Fibroblast of the aortic adventitia (primary cell): ENCODE results near the gene RNF150. TPM values are rescaled to one million over a fixed set of nuclear protein-coding genes. Genes with fewer than 3 reads are reported as not detected.

Experiments
- DNase-seq: peaks from one replicate; pipeline ENCODE4 v3.0.0-alpha.2; 2010; ENCODE audit warnings: low read depth
- H3K4me3 ChIP-seq: 2 replicates; pipeline ENCODE4 v1.5.1; 2011; ENCODE audit warnings: low read depth, mild to moderate bottlenecking, control low read depth, low read length, moderate library complexity
- total RNA-seq: library from RNA; depleted of rRNA; stranded (reverse); fragments of >200 nt; gene quantifications from 2 replicates; pipeline ENCODE4 v1.2.3, GENCODE V29; 2012; ENCODE audit warnings: low replicate concordance
- TF ChIP-seq, protein P1 (sequence below): IDR thresholded peaks from 2 replicates; pipeline ENCODE4 v1.5.1; 2011; ENCODE audit warnings: mild to moderate bottlenecking, low read length, control low read depth, inconsistent platforms; ENCODE audit not compliant: insufficient read depth

The RNF150 gene
- total RNA-seq, 1 donor, result 0.99 TPM

DNA sequence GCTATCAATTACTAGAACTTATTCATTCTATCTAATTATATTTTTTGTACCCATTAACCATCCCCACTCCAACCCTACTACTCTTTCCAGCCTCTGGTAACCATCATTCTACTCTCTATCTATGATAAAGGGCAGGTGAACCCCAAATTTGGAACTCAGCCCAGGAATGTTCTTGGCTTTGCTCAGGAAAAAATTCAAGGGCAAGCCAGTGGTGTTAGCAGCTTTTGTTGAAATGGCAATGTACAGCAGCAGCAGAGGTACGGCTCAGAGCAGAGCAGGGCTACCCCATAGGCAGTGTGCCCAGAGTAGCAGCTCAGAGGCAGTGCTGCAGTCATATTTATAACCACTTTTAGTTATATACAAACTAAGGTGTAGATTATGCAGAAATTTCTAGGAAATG is 138.2 kb downstream of the RNF150 start:
- DNase-seq, result no peak
- no peak overlapping the region for H3K4me3 ChIP-seq
- TF ChIP-seq, protein P1, sequence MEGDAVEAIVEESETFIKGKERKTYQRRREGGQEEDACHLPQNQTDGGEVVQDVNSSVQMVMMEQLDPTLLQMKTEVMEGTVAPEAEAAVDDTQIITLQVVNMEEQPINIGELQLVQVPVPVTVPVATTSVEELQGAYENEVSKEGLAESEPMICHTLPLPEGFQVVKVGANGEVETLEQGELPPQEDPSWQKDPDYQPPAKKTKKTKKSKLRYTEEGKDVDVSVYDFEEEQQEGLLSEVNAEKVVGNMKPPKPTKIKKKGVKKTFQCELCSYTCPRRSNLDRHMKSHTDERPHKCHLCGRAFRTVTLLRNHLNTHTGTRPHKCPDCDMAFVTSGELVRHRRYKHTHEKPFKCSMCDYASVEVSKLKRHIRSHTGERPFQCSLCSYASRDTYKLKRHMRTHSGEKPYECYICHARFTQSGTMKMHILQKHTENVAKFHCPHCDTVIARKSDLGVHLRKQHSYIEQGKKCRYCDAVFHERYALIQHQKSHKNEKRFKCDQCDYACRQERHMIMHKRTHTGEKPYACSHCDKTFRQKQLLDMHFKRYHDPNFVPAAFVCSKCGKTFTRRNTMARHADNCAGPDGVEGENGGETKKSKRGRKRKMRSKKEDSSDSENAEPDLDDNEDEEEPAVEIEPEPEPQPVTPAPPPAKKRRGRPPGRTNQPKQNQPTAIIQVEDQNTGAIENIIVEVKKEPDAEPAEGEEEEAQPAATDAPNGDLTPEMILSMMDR, result no peak

- no peak overlapping the region for H3K4me3 ChIP-seq
- no peak for DNase-seq
Measured at GRCh38 chr4:140994015-140994414, 139.3 kb downstream of the RNF150 start.

GRCh38 chr4:140993370-140993769 is 139.9 kb downstream of the RNF150 start:
- TF ChIP-seq, protein P1, result no peak
- DNase-seq, result no peak
- no peak overlapping the region for H3K4me3 ChIP-seq

More at GRCh38 chr4:140994015-140994414, 139.3 kb downstream of the RNF150 start:
- TF ChIP-seq, protein P1, result no peak

DNA sequence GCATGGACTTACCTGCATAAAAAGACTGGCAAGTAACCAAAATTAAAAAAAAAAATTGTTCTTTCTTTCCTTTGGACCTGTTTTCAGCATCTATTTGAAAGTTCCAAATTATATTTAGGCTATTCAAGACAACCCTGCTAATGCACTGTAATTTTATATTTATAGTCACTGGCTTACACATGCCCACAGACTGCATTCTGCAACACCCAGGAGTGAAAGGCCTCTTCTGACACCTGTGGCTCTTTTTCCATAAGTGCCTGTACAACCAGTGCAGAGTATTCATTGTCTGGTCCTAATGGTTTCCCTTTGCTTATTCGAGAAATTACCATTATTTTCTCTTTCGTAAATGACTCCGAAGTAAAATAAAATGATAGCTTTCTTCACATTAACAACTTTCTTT is 143.3 kb downstream of the RNF150 start:
- H3K4me3 ChIP-seq, result no peak overlapping the region
- TF ChIP-seq, protein P1, result no peak
- no peak for DNase-seq

DNA sequence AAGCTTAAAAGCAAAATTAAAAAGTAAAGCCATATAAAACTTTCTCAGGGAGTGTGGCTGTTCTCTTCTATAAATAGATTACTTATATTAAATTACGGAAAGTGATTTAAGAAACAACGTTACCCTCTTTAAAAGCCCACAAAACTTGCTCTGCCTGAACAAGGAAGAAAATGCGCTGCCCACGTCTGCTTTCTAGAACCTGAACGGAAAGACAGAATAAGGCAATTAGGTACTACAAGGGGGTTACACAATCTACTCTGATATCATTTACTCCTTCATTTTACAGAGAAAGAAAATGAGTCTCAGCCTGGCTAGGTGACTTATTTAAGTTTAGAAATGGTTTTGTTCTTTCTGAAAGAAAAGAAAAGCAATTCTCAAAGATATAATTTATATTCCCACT is 147.2 kb downstream of the RNF150 start:
- TF ChIP-seq, protein P1, result no peak
- no peak overlapping the region for H3K4me3 ChIP-seq
- no peak for DNase-seq

- DNase-seq, result no peak
- H3K4me3 ChIP-seq, result no peak overlapping the region
- TF ChIP-seq, protein P1, result no peak
Measured at GRCh38 chr4:140982613-140983340, 150.5 kb downstream of the RNF150 start.
